Placental pericyte (primary cell): ENCODE measurements around the gene PEAK3. TPM values are rescaled to one million over a fixed set of nuclear protein-coding genes. Genes with fewer than 3 reads are reported as not detected.

ENCODE experiments used
- small RNA-seq: library from RNA; depleted of rRNA; stranded (forward); fragments of <200 nt; gene quantifications from one replicate; pipeline ENCODE3, GENCODE V24; 2012; ENCODE audit warnings: low replicate concordance
- total RNA-seq: library from RNA; depleted of rRNA; stranded (reverse); fragments of >200 nt; gene quantifications from 2 replicates; pipeline ENCODE4 v1.2.3, GENCODE V29; 2012

PEAK3 gene, protein sequence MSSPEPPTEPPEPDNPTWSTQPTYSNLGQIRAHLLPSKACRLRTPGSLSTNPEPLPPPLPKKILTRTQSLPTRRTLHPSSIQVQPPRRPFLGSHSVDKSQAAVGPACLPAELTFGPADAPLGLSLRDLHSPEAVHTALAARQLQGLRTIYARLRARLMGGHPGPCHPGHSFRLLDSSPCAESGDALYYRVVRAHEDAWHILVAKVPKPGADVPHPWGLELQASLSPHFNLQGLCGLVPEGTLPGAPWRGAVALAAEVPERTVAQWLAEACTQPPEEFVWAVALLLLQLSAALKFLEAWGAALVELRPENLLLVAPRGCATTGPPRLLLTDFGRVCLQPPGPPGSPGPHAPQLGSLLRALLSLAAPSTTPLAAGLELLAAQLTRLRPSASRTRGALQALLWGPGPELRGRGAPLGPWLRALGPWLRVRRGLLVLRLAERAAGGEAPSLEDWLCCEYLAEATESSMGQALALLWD
- total RNA-seq, result not detected in 2 replicates

DNA sequence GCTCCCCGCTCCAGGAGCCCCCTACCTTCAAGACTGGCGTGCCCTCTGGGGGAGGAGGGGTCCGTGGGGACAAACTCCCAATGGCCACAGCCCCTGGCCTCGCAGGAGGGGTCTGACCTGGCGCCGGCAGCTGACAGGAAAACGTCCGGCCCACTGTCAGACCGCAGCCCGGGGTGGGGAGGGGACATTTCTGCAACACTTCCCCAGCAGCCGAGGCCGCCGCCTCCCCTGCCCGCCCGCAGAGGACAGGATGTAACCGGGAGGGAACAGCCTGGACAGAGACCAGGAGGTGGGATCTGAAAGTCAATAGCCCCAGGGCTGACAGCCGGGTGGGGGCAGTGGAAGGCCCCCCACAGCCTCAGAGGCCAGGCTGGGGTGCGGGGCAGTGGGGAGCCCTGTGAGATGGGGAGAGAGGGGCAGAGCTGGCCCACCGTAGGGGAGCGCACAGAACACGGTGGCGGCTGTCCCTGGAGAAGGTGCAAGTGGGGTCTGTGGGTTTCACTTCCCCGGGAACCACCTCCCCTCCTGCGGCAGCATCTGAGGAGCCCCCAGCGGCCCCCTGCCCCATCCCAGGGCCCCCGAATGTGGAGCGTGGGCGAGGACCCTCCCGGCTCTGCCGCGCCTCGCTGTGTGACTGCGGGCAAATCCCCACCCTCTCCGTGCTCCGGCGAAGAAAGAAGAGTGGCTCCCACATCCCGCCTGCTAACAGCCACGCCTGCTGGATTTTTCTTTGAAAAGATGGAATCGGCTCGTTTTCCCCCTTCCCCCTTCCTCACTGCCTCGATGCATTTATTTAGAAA, at the start of gene PEAK3:
TSS of gene PEAK3 (minus strand) at position 114 of the 800 bp plus-strand sequence. CDS start 1,244 bp downstream, outside the sequence.

DNA sequence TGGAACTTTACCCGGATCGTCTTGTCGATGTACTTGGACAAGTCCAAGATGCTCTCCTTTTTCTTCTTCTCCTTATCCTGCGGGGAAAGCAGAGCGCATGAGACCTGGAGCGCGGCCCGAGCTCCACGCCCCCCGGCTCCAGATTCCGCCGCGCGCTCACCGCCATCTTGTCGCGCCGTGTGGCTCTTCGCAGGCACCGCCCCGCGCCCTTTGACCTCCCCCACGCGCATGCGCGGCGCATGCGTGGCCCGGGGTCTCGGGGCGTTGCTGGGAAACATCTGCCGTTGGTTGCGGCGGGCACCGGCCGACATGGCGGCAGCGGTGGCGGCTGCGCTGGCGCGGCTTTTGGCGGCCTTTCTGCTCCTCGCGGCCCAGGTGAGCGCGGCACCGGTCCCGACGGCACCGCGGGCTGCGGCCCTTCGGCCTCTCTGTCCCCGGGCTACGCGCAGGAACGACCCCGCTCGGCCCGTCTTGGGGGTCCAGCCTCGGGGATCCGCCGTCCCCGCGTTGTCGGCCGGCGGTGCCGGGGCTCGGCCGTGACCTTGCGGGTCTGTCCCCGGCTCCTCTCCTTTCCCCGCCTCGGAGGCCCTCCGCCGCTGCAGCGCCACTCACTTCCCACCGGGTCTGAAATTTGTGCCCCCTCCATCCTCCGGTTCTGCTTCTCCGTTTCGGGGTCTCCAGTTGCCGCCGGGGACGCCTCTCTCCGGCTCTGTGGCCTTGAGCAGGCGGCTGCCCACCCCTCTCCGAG, 46.6 kb upstream of the PEAK3 start, which contains the start of the genes LSM7 and SPPL2B:
TSS of gene LSM7 (minus strand) at position 186 of the 748 bp plus-strand sequence. CDS start at position 166, 20 bp downstream.
TSS of gene SPPL2B (plus strand) at position 284 of the 748 bp plus-strand sequence. CDS start at position 310, 26 bp downstream.

DNA sequence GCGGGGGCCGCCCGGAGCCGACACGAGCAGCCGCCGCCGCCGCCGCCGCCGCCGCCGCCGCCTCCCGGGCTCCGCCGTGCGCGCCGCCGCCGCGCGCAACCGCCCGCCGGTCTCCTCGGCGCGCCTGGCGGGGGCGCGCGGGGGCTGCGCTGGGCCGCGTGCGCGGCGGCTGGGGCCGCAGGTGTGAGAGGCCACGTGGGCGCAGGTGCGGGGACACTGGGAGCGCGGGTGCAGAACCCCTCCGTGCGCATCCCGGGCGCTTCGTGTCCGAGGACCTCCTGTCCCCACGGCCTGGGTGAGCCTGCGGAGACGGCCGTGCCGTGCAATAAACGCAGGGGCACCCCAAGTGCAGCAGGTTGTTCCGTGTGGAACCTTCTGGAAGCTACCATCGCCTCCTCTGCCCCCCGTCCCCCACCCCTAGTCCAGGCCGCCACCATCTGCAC, 26.2 kb upstream of the PEAK3 start, which contains the start of gene LINGO3:
TSS of gene LINGO3 (minus strand) at position 41 of the 443 bp plus-strand sequence. CDS start 16,378 bp downstream, outside the sequence.

DNA sequence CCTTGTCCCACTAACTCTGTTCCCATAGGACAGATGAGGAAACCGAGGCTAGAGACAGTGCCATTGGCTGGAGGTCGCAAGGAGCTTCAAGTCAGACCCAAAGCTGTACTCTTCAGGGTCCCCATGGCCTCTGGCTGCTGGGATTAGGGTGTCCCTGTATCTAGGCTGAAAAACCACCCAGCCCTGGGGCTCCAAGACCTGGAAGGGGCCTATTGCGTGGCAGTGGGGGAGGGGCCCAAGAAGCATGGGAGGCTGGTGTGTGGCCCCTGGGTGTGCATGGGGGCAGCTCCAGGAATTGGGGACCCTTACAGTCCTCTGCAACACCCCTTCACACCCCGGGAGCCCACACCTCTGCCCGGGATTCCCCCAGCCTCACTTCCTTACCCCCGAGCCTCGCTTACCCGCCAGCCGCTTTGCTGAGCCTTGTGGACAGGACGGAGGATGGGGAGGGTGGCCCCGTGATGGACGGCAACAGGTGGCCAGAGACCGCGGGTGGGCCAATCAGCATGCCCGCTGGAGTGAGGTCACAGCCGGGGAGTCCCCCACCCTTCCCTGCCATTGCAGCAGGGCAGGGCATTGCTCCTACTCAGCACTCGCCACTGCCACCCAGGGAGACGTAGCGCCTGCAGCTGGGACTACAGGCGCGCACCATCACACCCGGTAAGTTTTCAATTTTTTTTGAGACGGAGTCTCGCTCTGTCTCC, 25.8 kb downstream of the PEAK3 start, which contains the start of gene JSRP1:
TSS of gene JSRP1 (minus strand) at position 436 of the 704 bp plus-strand sequence. CDS start 1,103 bp downstream, outside the sequence.

DNA sequence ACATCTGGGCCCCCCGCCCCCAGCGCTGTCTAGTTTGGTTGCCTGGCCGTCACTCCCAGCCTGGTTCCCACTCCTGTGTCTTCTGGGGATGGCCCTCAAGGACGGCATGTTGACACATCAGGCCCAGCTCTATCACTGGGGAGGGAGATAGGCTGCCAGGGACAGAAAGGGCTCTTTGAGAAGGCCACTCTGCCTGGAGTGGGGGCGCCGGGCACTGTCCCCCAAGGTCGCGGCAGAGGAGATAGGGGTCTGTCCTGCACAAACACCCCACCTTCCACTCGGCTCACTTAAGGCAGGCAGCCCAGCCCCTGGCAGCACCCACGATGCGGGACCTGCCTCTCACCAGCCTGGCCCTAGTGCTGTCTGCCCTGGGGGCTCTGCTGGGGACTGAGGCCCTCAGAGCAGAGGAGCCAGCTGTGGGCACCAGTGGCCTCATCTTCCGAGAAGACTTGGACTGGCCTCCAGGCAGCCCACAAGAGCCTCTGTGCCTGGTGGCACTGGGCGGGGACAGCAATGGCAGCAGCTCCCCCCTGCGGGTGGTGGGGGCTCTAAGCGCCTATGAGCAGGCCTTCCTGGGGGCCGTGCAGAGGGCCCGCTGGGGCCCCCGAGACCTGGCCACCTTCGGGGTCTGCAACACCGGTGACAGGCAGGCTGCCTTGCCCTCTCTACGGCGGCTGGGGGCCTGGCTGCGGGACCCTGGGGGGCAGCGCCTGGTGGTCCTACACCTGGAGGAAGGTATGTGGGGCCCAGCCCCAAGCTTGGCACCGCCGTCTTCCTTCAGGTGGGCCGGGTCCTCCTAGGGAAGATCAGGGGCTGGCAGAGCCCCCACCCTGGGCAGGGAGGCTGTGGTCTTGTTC, 32.7 kb downstream of the PEAK3 start, which contains the start of gene AMH:
TSS of gene AMH (plus strand) at position 314 of the 857 bp plus-strand sequence. CDS start at position 324, 10 bp downstream.

DNA sequence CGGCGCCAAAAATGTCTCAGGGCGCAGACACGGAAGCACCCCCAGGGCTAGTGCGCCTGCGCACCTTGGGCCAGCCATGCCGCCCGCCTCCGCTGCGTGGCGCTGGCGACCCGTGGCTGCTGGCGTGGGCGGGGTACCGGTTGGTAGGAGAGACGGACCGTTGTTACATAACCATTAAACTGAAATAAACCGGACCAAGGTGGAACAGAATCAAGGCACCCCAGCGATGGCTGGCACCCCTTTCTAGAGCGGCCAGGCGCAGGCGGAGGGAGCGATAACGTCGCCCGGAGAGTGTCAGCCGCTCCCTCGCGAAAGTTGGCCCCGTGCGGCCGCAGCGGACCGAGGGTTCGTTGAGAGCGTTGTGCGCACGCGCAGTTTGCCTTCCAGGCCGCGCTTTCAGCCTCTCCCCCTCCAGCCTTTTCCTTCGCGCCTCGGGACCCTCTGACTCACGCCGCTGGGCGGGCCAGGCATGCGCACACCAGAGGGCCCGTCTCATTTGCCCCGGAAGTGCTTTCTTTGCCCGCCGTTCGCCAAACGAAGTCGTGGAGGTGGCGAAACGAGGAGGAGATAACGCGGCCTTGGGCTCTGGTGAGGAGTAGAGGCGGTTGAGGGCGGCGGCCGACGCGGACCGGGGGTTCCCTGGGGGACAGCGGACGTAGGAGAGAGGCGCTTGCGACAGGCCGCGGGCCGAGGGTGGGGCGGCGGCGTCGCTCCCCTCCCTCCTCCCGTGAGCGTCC, 45.5 kb downstream of the PEAK3 start, which contains the start of the genes PLEKHJ1 and SF3A2:
TSS of gene PLEKHJ1 (minus strand) at position 16 of the 737 bp plus-strand sequence. CDS start 81 bp downstream, outside the sequence.
TSS of gene SF3A2 (plus strand) at position 511 of the 737 bp plus-strand sequence. CDS start 6,595 bp downstream, outside the sequence.

Small RNA genes within 50 kb of the gene (small RNA-seq; reads per million reads assigned to genes)
- gene MIR1227, result not detected

Other genes starting within 250 kb of the PEAK3 start
- 49.7 and 222 TPM in 2 replicates for gene MKNK2, start 230.9 kb downstream of the PEAK3 start, total RNA-seq
- gene MOB3A, start 185.8 kb downstream of the PEAK3 start, total RNA-seq, result 23.9 and 60.0 TPM in 2 replicates
- 1.0 and 1.8 TPM in 2 replicates for gene IZUMO4, start 185.3 kb downstream of the PEAK3 start, total RNA-seq
- 193 and 322 TPM in 2 replicates for gene AP3D1, start 130.6 kb downstream of the PEAK3 start, total RNA-seq
- gene DOT1L, start 118.2 kb downstream of the PEAK3 start, total RNA-seq, result 7.7 and 17.0 TPM in 2 replicates
- 40.9 and 50.4 TPM in 2 replicates for gene PLEKHJ1, start 45.8 kb downstream of the PEAK3 start, total RNA-seq
- gene SF3A2, start 45.4 kb downstream of the PEAK3 start, total RNA-seq, result 29.9 and 41.4 TPM in 2 replicates
- 0.29 and 1.1 TPM in 2 replicates for gene AMH, start 32.9 kb downstream of the PEAK3 start, total RNA-seq
- gene JSRP1, start 25.8 kb downstream of the PEAK3 start, total RNA-seq, result 0.44 TPM in 1 of 2 replicates, not detected in the other
- gene LINGO3, start 26.0 kb upstream of the PEAK3 start, total RNA-seq, result under 0.01 TPM in 1 of 2 replicates, not detected in the other
- gene LSM7, start 46.4 kb upstream of the PEAK3 start, total RNA-seq, result 70.0 and 79.5 TPM in 2 replicates
- 39.9 and 40.9 TPM in 2 replicates for gene SPPL2B, start 46.5 kb upstream of the PEAK3 start, total RNA-seq
- gene TMPRSS9, start 78.1 kb upstream of the PEAK3 start, total RNA-seq, result not detected in 2 replicates
- gene TIMM13, start 145.4 kb upstream of the PEAK3 start, total RNA-seq, result 44.7 and 46.2 TPM in 2 replicates
- 30.2 and 160 TPM in 2 replicates for gene LMNB2, start 174.8 kb upstream of the PEAK3 start, total RNA-seq
- gene GADD45B, start 194.0 kb upstream of the PEAK3 start, total RNA-seq, result 18.8 and 24.3 TPM in 2 replicates